ENCODE measurements around the gene USP17L19.
"Not testable (repeated sequence)": the region's sequence is repeated elsewhere in the genome, so short reads cannot be mapped to it uniquely, and the experiment has no call there.

USP17L19 gene, protein sequence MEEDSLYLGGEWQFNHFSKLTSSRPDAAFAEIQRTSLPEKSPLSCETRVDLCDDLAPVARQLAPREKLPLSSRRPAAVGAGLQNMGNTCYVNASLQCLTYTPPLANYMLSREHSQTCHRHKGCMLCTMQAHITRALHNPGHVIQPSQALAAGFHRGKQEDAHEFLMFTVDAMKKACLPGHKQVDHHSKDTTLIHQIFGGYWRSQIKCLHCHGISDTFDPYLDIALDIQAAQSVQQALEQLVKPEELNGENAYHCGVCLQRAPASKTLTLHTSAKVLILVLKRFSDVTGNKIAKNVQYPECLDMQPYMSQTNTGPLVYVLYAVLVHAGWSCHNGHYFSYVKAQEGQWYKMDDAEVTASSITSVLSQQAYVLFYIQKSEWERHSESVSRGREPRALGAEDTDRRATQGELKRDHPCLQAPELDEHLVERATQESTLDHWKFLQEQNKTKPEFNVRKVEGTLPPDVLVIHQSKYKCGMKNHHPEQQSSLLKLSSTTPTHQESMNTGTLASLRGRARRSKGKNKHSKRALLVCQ

DNA sequence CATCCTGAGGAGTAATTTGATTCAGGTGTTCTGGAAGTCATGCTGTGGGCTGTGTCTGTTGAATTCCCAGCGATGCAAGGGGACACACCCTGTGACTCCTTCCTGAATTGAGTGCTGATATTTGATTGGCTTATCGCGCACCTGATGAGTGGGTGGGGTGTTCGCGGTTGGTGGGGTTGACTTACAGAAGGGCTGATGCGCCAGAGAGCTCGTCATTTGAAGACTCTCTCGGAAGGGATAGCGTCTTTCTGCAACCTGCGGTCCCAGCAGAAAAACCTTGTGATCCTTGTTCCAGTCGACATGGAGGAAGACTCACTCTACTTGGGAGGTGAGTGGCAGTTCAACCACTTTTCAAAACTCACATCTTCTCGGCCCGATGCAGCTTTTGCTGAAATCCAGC, at the start of gene USP17L19:
Gene USP17L19, plus strand, starts transcription at position 301 of the 400 bp plus-strand sequence. Its CDS starts 0 bp downstream, at position 301.
- not testable (repeated sequence) for FAIRE-seq

DNA sequence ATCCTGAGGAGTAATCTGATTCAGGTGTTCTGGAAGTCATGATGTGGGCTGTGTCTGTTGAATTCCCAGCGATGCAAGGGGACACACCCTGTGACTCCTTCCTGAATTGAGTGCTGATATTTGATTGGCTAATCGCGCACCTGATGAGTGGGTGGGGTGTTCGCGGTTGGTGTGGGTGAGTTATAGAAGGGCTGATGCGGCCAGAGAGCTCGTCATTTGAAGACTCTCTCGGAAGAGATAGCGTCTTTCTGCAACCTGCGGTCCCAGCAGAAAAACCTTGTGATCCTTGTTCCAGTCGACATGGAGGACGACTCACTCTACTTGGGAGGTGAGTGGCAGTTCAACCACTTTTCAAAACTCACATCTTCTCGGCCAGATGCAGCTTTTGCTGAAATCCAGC, 42.8 kb upstream of the USP17L19 start, which contains the start of gene USP17L10:
Gene USP17L10, plus strand, starts transcription at position 301 of the 400 bp plus-strand sequence. Its CDS starts 0 bp downstream, at position 301.
- not testable (repeated sequence) for FAIRE-seq

DNA sequence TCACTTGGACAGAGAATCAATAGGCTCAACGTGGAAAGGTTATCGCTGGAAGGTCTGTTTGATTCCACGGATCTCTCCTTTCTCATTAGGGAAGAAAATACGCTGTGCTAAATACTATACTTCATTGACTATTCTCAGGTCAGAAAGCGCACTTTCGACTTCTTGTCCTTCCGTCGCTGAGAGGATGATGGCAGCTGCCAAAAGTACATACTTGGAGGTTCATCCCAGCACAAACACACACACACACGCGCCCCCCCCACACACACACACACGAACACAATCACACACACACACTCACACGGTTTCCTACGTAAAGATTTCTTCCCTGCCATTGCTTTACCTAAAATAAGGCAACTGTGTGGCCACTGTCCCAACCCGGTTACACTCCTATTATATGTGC, 38.5 kb upstream of the USP17L19 start:
- not testable (repeated sequence) for FAIRE-seq

DNA sequence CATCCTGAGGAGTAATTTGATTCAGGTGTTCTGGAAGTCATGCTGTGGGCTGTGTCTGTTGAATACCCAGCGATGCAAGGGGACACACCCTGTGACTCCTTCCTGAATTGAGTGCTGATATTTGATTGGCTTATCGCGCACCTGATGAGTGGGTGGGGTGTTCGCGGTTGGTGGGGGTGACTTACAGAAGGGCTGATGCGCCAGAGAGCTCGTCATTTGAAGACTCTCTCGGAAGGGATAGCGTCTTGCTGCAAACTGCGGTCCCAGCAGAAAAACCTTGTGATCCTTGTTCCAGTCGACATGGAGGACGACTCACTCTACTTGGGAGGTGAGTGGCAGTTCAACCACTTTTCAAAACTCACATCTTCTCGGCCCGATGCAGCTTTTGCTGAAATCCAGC, 38.1 kb upstream of the USP17L19 start, which contains the start of gene USP17L11:
Gene USP17L11, plus strand, starts transcription at position 301 of the 400 bp plus-strand sequence. Its CDS starts 0 bp downstream, at position 301.
- not testable (repeated sequence) for FAIRE-seq

DNA sequence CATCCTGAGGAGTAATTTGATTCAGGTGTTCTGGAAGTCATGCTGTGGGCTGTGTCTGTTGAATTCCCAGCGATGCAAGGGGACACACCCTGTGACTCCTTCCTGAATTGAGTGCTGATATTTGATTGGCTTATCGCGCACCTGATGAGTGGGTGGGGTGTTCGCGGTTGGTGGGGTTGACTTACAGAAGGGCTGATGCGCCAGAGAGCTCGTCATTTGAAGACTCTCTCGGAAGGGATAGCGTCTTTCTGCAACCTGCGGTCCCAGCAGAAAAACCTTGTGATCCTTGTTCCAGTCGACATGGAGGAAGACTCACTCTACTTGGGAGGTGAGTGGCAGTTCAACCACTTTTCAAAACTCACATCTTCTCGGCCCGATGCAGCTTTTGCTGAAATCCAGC, 33.3 kb upstream of the USP17L19 start, which contains the start of gene USP17L12:
Gene USP17L12, plus strand, starts transcription at position 301 of the 400 bp plus-strand sequence. Its CDS starts 0 bp downstream, at position 301.
- FAIRE-seq: not testable (repeated sequence)

DNA sequence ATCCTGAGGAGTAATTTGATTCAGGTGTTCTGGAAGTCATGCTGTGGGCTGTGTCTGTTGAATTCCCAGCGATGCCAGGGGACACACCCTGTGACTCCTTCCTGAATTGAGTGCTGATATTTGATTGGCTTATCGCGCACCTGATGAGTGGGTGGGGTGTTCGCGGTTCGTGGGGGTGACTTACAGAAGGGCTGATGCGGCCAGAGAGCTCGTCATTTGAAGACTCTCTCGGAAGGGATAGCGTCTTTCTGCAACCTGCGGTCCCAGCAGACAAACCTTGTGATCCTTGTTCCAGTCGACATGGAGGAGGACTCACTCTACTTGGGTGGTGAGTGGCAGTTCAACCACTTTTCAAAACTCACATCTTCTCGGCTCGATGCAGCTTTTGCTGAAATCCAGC, 28.6 kb upstream of the USP17L19 start, which contains the start of gene USP17L13:
Gene USP17L13, plus strand, starts transcription at position 301 of the 400 bp plus-strand sequence. Its CDS starts 0 bp downstream, at position 301.
- not testable (repeated sequence) for FAIRE-seq

DNA sequence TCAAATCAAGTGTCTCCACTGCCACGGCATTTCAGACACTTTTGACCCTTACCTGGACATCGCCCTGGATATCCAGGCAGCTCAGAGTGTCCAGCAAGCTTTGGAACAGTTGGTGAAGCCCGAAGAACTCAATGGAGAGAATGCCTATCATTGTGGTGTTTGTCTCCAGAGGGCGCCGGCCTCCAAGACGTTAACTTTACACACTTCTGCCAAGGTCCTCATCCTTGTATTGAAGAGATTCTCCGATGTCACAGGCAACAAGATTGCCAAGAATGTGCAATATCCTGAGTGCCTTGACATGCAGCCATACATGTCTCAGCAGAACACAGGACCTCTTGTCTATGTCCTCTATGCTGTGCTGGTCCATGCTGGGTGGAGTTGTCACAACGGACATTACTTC, 22.9 kb upstream of the USP17L19 start:
- FAIRE-seq: not testable (repeated sequence)

DNA sequence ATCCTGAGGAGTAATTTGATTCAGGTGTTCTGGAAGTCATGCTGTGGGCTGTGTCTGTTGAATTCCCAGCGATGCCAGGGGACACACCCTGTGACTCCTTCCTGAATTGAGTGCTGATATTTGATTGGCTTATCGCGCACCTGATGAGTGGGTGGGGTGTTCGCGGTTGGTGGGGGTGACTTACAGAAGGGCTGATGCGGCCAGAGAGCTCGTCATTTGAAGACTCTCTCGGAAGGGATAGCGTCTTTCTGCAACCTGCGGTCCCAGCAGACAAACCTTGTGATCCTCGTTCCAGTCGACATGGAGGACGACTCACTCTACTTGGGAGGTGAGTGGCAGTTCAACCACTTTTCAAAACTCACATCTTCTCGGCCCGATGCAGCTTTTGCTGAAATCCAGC, 19.1 kb upstream of the USP17L19 start, which contains the start of gene USP17L15:
Gene USP17L15, plus strand, starts transcription at position 301 of the 400 bp plus-strand sequence. Its CDS starts 0 bp downstream, at position 301.
- not testable (repeated sequence) for FAIRE-seq

DNA sequence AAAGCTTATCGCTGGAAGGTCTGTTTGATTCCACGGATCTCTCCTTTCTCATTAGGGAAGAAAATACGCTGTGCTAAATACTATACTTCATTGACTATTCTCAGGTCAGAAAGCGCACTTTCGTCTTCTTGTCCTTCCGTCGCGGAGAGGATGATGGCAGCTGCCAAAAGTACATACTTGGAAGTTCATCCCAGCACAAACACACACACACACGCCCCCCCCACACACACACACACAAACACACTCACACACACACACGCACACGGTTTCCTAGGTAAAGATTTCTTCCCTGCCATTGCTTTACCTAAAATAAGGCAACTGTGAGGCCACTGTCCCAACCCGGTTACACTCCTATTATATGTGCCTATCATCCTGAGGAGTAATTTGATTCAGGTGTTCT, 14.7 kb upstream of the USP17L19 start:
- not testable (repeated sequence) for FAIRE-seq

DNA sequence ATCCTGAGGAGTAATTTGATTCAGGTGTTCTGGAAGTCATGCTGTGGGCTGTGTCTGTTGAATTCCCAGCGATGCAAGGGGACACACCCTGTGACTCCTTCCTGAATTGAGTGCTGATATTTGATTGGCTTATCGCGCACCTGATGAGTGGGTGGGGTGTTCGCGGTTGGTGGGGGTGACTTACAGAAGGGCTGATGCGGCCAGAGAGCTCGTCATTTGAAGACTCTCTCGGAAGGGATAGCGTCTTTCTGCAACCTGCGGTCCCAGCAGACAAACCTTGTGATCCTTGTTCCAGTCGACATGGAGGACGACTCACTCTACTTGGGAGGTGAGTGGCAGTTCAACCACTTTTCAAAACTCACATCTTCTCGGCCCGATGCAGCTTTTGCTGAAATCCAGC, 9.6 kb upstream of the USP17L19 start, which contains the start of gene USP17L17:
Gene USP17L17, plus strand, starts transcription at position 301 of the 400 bp plus-strand sequence. Its CDS starts 0 bp downstream, at position 301.
- FAIRE-seq: not testable (repeated sequence)

DNA sequence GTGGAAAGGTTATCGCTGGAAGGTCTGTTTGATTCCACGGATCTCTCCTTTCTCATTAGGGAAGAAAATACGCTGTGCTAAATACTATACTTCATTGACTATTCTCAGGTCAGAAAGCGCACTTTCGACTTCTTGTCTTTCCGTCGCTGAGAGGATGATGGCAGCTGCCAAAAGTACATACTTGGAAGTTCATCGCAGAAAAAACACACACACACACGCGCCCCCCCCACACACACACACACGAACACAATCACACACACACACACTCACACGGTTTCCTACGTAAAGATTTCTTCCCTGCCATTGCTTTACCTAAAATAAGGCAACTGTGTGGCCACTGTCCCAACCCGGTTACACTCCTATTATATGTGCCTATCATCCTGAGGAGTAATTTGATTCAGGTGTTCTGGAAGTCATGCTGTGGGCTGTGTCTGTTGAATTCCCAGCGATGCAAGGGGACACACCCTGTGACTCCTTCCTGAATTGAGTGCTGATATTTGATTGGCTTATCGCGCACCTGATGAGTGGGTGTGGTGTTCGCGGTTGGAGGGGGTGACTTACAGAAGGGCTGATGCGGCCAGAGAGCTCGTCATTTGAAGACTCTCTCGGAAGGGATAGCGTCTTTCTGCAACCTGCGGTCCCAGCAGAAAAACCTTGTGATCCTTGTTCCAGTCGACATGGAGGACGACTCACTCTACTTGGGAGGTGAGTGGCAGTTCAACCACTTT, 5.1 kb upstream of the USP17L19 start, which contains the start of gene USP17L18:
Gene USP17L18, plus strand, starts transcription at position 678 of the 728 bp plus-strand sequence. Its CDS starts 0 bp downstream, at position 678.
- FAIRE-seq: not testable (repeated sequence)

DNA sequence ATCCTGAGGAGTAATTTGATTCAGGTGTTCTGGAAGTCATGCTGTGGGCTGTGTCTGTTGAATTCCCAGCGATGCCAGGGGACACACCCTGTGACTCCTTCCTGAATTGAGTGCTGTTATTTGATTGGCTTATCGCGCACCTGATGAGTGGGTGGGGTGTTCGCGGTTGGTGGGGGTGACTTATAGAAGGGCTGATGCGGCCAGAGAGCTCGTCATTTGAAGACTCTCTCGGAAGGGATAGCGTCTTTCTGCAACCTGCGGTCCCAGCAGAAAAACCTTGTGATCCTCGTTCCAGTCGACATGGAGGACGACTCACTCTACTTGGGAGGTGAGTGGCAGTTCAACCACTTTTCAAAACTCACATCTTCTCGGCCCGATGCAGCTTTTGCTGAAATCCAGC, 4.6 kb downstream of the USP17L19 start, which contains the start of gene USP17L20:
Gene USP17L20, plus strand, starts transcription at position 301 of the 400 bp plus-strand sequence. Its CDS starts 0 bp downstream, at position 301.
- FAIRE-seq: not testable (repeated sequence)

DNA sequence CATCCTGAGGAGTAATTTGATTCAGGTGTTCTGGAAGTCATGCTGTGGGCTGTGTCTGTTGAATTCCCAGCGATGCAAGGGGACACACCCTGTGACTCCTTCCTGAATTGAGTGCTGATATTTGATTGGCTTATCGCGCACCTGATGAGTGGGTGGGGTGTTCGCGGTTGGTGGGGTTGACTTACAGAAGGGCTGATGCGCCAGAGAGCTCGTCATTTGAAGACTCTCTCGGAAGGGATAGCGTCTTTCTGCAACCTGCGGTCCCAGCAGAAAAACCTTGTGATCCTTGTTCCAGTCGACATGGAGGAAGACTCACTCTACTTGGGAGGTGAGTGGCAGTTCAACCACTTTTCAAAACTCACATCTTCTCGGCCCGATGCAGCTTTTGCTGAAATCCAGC, 9.4 kb downstream of the USP17L19 start, which contains the start of gene USP17L21:
Gene USP17L21, plus strand, starts transcription at position 301 of the 400 bp plus-strand sequence. Its CDS starts 0 bp downstream, at position 301.
- FAIRE-seq: not testable (repeated sequence)

DNA sequence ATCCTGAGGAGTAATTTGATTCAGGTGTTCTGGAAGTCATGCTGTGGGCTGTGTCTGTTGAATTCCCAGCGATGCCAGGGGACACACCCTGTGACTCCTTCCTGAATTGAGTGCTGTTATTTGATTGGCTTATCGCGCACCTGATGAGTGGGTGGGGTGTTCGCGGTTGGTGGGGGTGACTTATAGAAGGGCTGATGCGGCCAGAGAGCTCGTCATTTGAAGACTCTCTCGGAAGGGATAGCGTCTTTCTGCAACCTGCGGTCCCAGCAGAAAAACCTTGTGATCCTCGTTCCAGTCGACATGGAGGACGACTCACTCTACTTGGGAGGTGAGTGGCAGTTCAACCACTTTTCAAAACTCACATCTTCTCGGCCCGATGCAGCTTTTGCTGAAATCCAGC, 14.1 kb downstream of the USP17L19 start, which contains the start of gene USP17L22:
Gene USP17L22, plus strand, starts transcription at position 301 of the 400 bp plus-strand sequence. Its CDS starts 0 bp downstream, at position 301.
- not testable (repeated sequence) for FAIRE-seq

DNA sequence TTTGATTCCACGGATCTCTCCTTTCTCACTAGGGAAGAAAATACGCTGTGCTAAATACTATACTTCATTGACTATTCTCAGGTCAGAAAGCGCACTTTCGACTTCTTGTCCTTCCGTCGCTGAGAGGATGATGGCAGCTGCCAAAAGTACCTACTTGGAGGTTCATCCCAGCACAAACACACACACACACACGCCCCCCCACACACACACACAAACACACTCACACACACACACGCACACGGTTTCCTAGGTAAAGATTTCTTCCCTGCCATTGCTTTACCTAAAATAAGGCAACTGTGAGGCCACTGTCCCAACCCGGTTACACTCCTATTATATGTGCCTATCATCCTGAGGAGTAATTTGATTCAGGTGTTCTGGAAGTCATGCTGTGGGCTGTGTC, 18.5 kb downstream of the USP17L19 start:
- not testable (repeated sequence) for FAIRE-seq
